Skin epidermis (tissue), 12 donors: ENCODE data around the gene MPZL2.

ENCODE experiments used
- H3K27ac ChIP-seq, 21 experiments: fragments of 200-600 bp; sonication (generic) in 11 of 21; one replicate each; pipeline ENCODE4 v1.5.0; 2020; ENCODE audit warnings: mild to moderate bottlenecking in 3 of 21, inconsistent platforms in 2 of 21, moderate library complexity in 2 of 21
- H3K4me3 ChIP-seq, 7 experiments: fragments of 200-600 bp; sonication (generic) in 2 of 7; one replicate each; pipeline ENCODE4 v1.5.0; 2020; ENCODE audit warnings: inconsistent platforms in 2 of 7, mild to moderate bottlenecking in 2 of 7, moderate library complexity in 1 of 7

MPZL2 gene

DNA sequence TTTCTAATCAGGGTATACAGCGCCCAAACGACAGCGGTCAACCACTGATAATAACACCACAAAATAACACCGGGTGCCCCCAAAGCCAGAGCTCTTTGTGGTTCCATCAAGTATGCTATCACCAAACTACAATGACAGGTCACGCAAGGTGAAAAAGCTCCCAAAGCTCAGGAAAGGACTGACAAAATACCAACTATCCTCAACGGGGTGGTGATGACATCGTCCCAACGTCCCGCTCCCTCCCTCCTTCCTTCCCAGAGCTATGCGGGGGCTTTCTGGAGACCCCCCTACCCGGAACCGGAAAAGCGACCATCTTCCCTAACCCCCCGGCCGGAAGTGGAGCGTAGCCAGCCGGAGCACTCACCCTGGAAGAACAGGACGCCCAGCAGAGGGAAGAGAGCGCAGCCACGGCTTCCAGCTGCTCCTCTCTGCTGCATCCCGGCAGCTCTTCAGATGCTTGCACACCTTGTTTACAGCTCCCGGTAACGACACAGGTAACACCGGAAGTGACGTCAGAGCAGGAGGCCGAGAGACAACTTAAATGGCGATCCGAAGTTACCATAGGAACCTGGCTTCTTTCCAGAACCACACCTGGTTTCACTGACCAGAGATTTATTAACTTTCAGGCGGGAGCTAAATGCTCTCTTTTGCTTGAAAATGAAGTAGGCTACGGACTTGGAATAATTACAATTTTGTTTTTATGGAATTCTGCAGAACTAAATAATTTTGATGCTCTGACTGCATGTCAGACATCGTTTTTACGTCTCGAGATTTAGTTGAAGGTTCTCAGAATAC, 12.0 kb downstream of the MPZL2 start, which contains the start of gene MPZL3:
TSS of gene MPZL3 (minus strand) at position 508 of the 795 bp plus-strand sequence. CDS start at position 437, 71 bp downstream.
- peak within 1 kb of the TSS in 20 of 21 experiments; percentile 84 to 97 (median 90) for H3K27ac ChIP-seq
- peak within 1 kb of the TSS; percentile 52 to 76 (median 62) for H3K4me3 ChIP-seq

GRCh38 chr11:118247041-118247440, 17.1 kb downstream of the MPZL2 start:
- Histone ChIP-seq H3K27ac (peak overlapping the region in 13 of 21 experiments; percentile 13 to 65 (median 40)), H3K4me3 (no peak overlapping the region)

DNA sequence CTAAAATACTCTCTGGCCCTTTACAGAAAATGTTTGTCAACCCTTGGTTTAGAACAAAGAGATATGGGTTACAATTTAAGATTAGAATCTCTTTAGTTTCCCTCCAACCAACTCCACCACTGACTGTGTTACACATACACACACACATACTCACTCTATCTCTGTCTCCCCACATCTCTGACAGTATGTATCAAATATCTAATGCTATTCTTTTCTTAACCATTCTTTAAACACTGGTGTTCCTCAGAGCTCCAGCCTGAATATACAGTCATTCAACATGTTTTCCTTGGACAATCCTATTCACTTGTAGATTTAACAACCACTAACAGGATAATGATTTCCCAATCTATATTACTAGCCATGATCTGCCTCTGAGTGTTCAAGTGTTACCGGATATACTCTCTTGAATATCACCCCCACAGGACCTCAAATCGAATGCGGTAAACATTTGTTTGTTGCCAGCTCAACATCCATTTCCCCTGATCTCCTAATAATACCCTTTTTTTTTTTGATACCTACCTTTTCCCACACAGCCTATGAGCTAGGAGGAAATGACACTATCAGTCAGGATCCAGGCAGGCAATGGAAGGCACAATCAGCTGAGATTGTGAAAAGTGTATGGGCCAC, 18.0 kb downstream of the MPZL2 start:
- peak overlapping the region in 10 of 21 experiments; percentile 2 to 65 (median 31) for H3K27ac ChIP-seq
- no peak overlapping the region for H3K4me3 ChIP-seq

GRCh38 chr11:118243993-118244762, 19.9 kb downstream of the MPZL2 start:
- no peak overlapping the region for H3K4me3 ChIP-seq
- H3K27ac ChIP-seq = peak overlapping the region in 1 of 21 experiments; percentile 87

DNA sequence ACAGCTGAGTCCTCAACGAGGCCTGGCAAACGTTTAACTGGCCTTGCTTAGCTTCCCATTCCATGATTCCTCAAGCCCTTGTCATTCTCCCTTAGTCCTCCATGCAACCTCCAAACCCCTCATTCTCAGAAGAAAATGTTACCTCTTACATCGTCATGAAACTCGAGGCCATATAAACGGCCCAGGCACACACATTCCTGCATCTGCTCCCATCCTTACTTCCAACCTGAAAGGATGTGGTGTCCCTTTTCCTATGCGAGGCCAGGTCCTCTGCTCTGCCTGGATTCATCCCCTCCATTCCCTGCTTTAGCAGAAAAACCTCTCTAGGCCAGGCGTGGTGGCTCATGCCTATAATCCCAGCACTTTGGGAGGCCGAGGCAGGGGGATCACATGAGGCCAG, 20.9 kb downstream of the MPZL2 start:
- H3K27ac ChIP-seq = peak overlapping the region in 9 of 21 experiments; percentile 34 to 95 (median 86)
- no peak overlapping the region for H3K4me3 ChIP-seq

GRCh38 chr11:118241764-118242098, 22.4 kb downstream of the MPZL2 start:
- peak overlapping the region in 20 of 21 experiments; percentile 10 to 95 (median 83) for H3K27ac ChIP-seq
- H3K4me3 ChIP-seq = no peak overlapping the region

DNA sequence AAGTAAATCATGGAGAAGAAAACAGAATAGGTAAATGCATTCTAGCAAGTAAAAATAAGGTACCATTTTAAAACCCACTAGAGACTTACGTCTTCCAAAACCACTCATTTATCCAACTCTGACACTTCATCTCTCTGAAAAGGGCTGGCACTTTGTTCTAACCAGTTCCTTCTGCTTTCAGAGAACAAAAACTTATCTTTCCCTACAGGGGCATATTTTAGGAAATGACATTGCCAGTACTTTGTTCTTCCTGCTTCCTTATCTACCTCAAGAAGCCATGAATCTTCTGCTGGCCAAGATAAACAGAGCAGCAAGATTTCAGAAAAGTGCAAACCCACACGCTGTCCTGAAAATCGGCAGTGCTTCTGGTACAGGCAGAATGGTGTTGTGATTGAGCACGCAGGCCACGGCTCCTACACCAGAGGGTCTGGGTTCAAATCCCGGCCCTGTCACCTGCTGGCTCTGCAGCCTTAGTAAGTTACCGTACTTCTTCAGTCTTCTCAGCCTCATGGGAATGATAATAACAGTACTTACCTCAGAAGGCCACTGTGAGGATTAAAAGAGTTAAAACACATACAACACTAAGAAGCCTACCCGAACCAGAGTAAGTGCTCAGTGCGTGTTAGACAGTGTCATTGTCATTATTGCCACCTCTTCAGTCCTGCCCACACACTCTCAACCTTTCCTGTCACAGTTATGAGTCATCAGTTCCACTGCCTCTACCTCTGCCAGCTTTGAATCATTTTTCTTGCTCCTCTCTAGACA, 22.9 kb downstream of the MPZL2 start:
- Histone ChIP-seq H3K27ac (peak overlapping the region in 20 of 21 experiments; percentile 6 to 95 (median 84)), H3K4me3 (peak overlapping the region in 3 of 7 experiments; percentile 5 to 11 (median 11))

DNA sequence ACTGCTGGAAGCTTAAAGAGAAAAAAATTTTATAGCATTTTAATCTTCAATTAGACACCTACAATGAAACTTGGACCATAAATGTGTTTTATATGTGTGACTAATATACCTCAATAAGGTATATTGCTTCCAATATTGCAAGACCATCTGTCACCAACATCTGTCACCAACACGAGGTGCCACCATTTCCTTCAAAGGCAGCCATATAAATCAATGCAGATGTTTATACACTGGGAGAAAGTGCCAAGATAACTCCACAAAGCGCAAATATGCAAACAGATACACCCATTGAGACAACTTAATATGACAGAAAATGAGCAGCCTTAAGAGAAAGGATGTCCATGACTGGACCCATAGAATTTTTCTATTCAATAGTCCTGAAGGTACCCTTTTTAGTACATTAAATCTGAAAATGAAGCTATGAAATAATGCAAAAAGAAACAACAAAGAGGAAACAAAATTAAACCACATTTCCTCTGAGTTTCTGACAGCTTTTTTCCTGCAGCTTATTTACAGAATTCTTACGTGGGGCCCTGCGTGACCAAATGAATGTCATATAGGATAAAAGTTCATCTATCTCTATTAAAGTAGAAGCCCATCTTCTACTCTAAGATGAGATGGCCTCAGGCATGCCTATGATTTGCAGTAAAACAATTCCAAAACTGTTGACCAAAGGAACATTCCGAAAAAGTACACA, 24.4 kb downstream of the MPZL2 start:
- H3K4me3 ChIP-seq = no peak overlapping the region
- H3K27ac ChIP-seq = peak overlapping the region in 18 of 21 experiments; percentile 4 to 95 (median 86)

DNA sequence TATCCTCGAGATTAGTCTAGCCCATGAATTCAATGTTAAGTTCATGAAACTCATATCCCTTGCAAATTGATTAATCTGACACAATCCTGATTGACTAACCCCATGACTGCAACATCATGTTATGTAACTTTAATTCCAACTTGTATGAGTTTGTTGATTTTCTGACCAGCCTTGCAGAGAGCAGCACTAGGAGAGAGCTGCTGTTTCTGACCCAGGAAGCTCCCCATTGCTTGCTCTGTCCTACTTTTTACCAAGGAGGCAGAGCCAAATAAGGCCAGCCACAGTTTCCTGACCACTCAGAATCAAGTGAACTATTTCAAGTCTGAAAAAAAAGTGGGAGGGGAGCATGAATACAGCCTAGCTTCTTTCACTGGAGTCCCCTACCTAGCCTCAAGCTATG, 25.2 kb downstream of the MPZL2 start:
- Histone ChIP-seq H3K27ac (peak overlapping the region in 14 of 21 experiments; percentile 4 to 95 (median 86)), H3K4me3 (no peak overlapping the region)

- Histone ChIP-seq H3K4me3 (no peak overlapping the region), H3K27ac (peak overlapping the region in 11 of 21 experiments; percentile 4 to 95 (median 85))
Observed at GRCh38 chr11:118238421-118238820, 25.7 kb downstream of the MPZL2 start.

GRCh38 chr11:118236170-118236569, 27.9 kb downstream of the MPZL2 start:
- no peak overlapping the region for H3K27ac ChIP-seq
- no peak overlapping the region for H3K4me3 ChIP-seq

- H3K27ac ChIP-seq = peak overlapping the region in 1 of 21 experiments; percentile 33
- H3K4me3 ChIP-seq = no peak overlapping the region
Observed at GRCh38 chr11:118234833-118235232, 29.3 kb downstream of the MPZL2 start.

GRCh38 chr11:118233850-118234249, 30.2 kb downstream of the MPZL2 start:
- H3K27ac ChIP-seq = peak overlapping the region in 3 of 21 experiments; percentile 17 to 40 (median 33)
- H3K4me3 ChIP-seq = no peak overlapping the region

GRCh38 chr11:118233377-118233776, 30.7 kb downstream of the MPZL2 start:
- Histone ChIP-seq H3K27ac (peak overlapping the region in 4 of 21 experiments; percentile 9 to 58 (median 37)), H3K4me3 (no peak overlapping the region)

DNA sequence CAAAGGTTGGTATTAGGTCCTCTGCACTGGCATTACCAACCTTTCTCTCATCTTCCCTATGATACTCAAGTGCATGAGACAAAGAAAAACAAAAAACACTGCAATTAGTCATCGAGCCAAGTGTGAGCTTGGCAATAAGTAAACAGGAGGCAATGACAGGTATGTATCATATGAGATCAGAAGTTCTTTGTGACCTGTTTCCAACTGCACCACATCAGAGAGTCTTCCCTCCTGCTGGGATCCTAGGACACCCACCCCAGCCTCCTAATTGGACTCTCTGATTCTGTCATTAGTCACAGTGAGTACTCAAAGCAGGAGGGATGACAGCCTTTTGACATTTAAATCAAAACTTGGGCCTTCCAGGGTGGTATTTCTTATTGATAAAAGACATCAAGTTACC, 31.4 kb downstream of the MPZL2 start:
- H3K4me3 ChIP-seq = no peak overlapping the region

GRCh38 chr11:118231461-118231860, 32.6 kb downstream of the MPZL2 start:
- Histone ChIP-seq H3K4me3 (no peak overlapping the region), H3K27ac (peak overlapping the region in 2 of 21 experiments; percentile 2 to 90)

More for the DNA sequence above, 31.4 kb downstream of the MPZL2 start:
- H3K27ac ChIP-seq = peak overlapping the region in 6 of 21 experiments; percentile 5 to 58 (median 28)

- H3K4me3 ChIP-seq = no peak overlapping the region
- peak overlapping the region in 9 of 21 experiments; percentile 60 to 90 (median 71) for H3K27ac ChIP-seq
Observed at GRCh38 chr11:118230088-118230487, 34.0 kb downstream of the MPZL2 start.

- peak overlapping the region in 12 of 21 experiments; percentile 29 to 90 (median 64) for H3K27ac ChIP-seq
Observed at GRCh38 chr11:118229274-118229847, 34.7 kb downstream of the MPZL2 start.

More at GRCh38 chr11:118229274-118229847, 34.7 kb downstream of the MPZL2 start:
- H3K4me3 ChIP-seq = no peak overlapping the region
